HepG2 (cell line): ENCODE results near the gene ROBO2. TPM values are rescaled to one million over a fixed set of nuclear protein-coding genes. Genes with fewer than 3 reads are reported as not detected.
"Not testable (repeated sequence)": the region's sequence is repeated elsewhere in the genome, so short reads cannot be mapped to it uniquely, and the experiment has no call there.

Experiments
- ATAC-seq: fragments of 200-7000 bp; cut with Tn5 transposase; 3 replicates; pipeline ENCODE4 v1.9.1; 2020; ENCODE audit warnings: mild to moderate bottlenecking, moderate library complexity
- BruUV-seq: library from RNA; stranded (reverse); fragments of 400-500 nt; replicated peaks from 2 replicates; lab custom pipeline; 2021; lab: Mats Ljungman, UMichigan
- CTCF ChIA-PET: fragments of 300-600 bp; formaldehyde crosslinking; extraction: SDS; loops from one replicate; lab custom pipeline; 2021; ENCODE audit warnings: low total read pairs, inconsistent platforms, low intra/inter-chr PET ratio; lab: Yijun Ruan, JAX
- POLR2A ChIA-PET: fragments of 350-600 bp; sonication (Branson Sonifier 250); formaldehyde crosslinking; loops from one replicate; lab custom pipeline; 2020; ENCODE audit warnings: antibody characterized with exemption, inconsistent platforms; lab: Yijun Ruan, JAX
- DNase-seq: peaks from one replicate; pipeline ENCODE4 v3.0.0-alpha.2; 2015; ENCODE audit warnings: low spot score
- FAIRE-seq: peaks from 3 replicates; lab custom pipeline; 2011; peaks lifted over from hg19 to GRCh38; lab: Jason Lieb, UNC
- H2AFZ ChIP-seq: one replicate; pipeline ENCODE4 v1.6.1; 2011; ENCODE audit warnings: low read length, inconsistent platforms
- H3K27ac ChIP-seq: fragments of 300-600 bp; 3 replicates; pipeline ENCODE4 v1.8.0; 2011; ENCODE audit warnings: mixed run types, mild to moderate bottlenecking, mixed read lengths, low read length, inconsistent platforms; ENCODE audit not compliant: insufficient read depth; ENCODE audit errors: extremely low read length
- H3K27me3 ChIP-seq, 2 experiments: fragments of 200-600 bp in 1 of 2; 2 replicates in 1 of 2; 3 replicates in 1 of 2; pipeline versions ENCODE4 v1.6.0 to v1.8.0; 2011; ENCODE audit warnings: low read length in 2 of 2, mild to moderate bottlenecking in 2 of 2, moderate library complexity in 2 of 2, inconsistent platforms in 1 of 2; ENCODE audit not compliant: insufficient read depth in 2 of 2, control insufficient read depth in 1 of 2
- H3K36me3 ChIP-seq, 2 experiments: fragments of 200-600 bp in 1 of 2; replicated peaks in 1 of 2; 2 replicates in 1 of 2; 3 replicates in 1 of 2; pipeline versions ENCODE4 v1.5.1 to v1.8.0; 2011; ENCODE audit warnings: low read length in 2 of 2, inconsistent platforms in 1 of 2; ENCODE audit not compliant: insufficient read depth in 2 of 2, control insufficient read depth in 1 of 2
- H3K4me1 ChIP-seq: 2 replicates; pipeline ENCODE4 v1.5.1; 2012; ENCODE audit warnings: low read length, inconsistent platforms; ENCODE audit not compliant: insufficient read depth
- H3K4me2 ChIP-seq: 2 replicates; pipeline ENCODE4 v1.6.0; 2011; ENCODE audit warnings: low read depth, low read length, inconsistent platforms
- H3K4me3 ChIP-seq, 3 experiments: fragments of 200-600 bp in 1 of 3; sonication (generic), shearing (Covaris generic) in 1 of 3; replicated peaks in 1 of 3; 2 replicates each; pipeline ENCODE4 v1.5.1; 2011 to 2016; ENCODE audit warnings: low read length in 3 of 3, inconsistent platforms in 2 of 3, low read depth in 2 of 3, mild to moderate bottlenecking in 2 of 3, control low read depth in 1 of 3, mixed read lengths in 1 of 3; ENCODE audit not compliant: insufficient read depth in 1 of 3
- H3K79me2 ChIP-seq: one replicate; pipeline ENCODE4 v1.6.1; 2011; ENCODE audit warnings: low read length, inconsistent platforms; ENCODE audit not compliant: insufficient read depth
- H3K9ac ChIP-seq: 2 replicates; pipeline ENCODE4 v1.6.0; 2011; ENCODE audit warnings: mild to moderate bottlenecking, low read depth, low read length, inconsistent platforms; ENCODE audit not compliant: insufficient read depth
- H3K9me3 ChIP-seq: 2 replicates; pipeline ENCODE4 v1.5.1; 2012; ENCODE audit warnings: mild to moderate bottlenecking, low read length
- H4K20me1 ChIP-seq: 2 replicates; pipeline ENCODE4 v1.6.0; 2011; ENCODE audit warnings: inconsistent platforms, mild to moderate bottlenecking, low read length, moderate library complexity; ENCODE audit not compliant: insufficient read depth
- FOXM1 ChIP-seq: sonication (generic); formaldehyde crosslinking; IDR thresholded peaks from 2 replicates; pipeline ENCODE4 v1.5.0; 2020; ENCODE audit warnings: missing genetic modification reagents
- HDAC2 ChIP-seq: sonication (generic); formaldehyde crosslinking; IDR thresholded peaks from 2 replicates; pipeline ENCODE4 v1.4.0; 2020; ENCODE audit warnings: missing genetic modification reagents
- ZNF343 ChIP-seq: sonication (generic); formaldehyde crosslinking; IDR thresholded peaks from 2 replicates; pipeline ENCODE4 v1.4.0; 2020; ENCODE audit warnings: mild to moderate bottlenecking, missing genetic modification reagents
- WGBS: methylation state at CpG from one replicate; pipeline ENCODE4 v1.1.6; 2017; ENCODE audit warnings: low lambda C conversion rate; 5-methylcytosine and 5-hydroxymethylcytosine counted together
- in situ Hi-C: cut with HindIII; loops from 2 replicates; pipeline ENCODE4 v1.10.0; 2017; ENCODE audit warnings: low pct_unique_long_range_greater_than_20kb; ENCODE audit not compliant: extremely low pct_ligation_motif_present
- intact Hi-C: fragments of 100-400 bp; cut with micrococcal nuclease; formaldehyde crosslinking; loops from one replicate; pipeline ENCODE4 v1.10.0; 2022; ENCODE audit not compliant: unreplicated experiment
- polyA plus RNA-seq, 8 experiments: library from polyadenylated mRNA; depleted of rRNA in 3 of 8; stranded (reverse) in 7 of 8; unstranded in 1 of 8; fragments of >200 nt; fragmentation: Illumina TruSeq in 4 of 8; extraction: Trizol in 4 of 8; gene quantifications; 2 replicates each; pipeline versions ENCODE4 v1.2.1 to v1.2.3, GENCODE V29; 2011 to 2016; ENCODE audit warnings: low read depth in 4 of 8, missing spikeins in 1 of 8, mixed read lengths in 1 of 8; ENCODE audit not compliant: insufficient read depth in 1 of 8
- total RNA-seq, 5 experiments: library from RNA; depleted of rRNA; stranded (reverse); fragments of >200 nt; fragmentation: Illumina TruSeq; extraction: Trizol; gene quantifications; 2 replicates each; pipeline ENCODE4 v1.2.3, GENCODE V29; 2016; ENCODE audit warnings: low read depth in 1 of 5

ROBO2 gene
- total and polyA plus RNA-seq, 2 of the 13 experiments (the other 11 are each of a cell fraction or from before 2014, with no cell fraction given), result not detected

- Histone ChIP-seq H2AFZ (no peak overlapping the region), H3K36me3 (no peaks in the 10 kb centered on the region), H3K27ac (no peak overlapping the region), H3K27me3 (no peaks in the 10 kb centered on the region), H3K9me3 (no peaks in the 10 kb centered on the region), H3K4me2 (no peak overlapping the region), H3K4me3 (no peak overlapping the region), H3K9ac (no peak overlapping the region), H4K20me1 (no peaks in the 10 kb centered on the region), H3K79me2 (no peaks in the 10 kb centered on the region), H3K4me1 (no peaks in the 10 kb centered on the region)
- in situ Hi-C loops (no loop called here), intact Hi-C loops (no loop called here)
- CTCF ChIA-PET, result no interaction called here
- POLR2A ChIA-PET, result no interaction called here
- TF ChIP-seq ZNF343 (no peak), HDAC2 (CRISPR knock-in tag) (no peak), FOXM1 (CRISPR knock-in tag) (no peak)
- DNase-seq (no peak), FAIRE-seq (no peak), ATAC-seq (no peak)
- WGBS, result 19% methylated on average over 3 of the region's 3 CpGs
- BruUV-seq, result no TSS peak
Measured at GRCh38 chr3:77407441-77407840, 367.5 kb downstream of the ROBO2 start.

GRCh38 chr3:77410334-77410733 lies 370.4 kb downstream of the ROBO2 start:
- CTCF ChIA-PET, H4K20me1 ChIP-seq, POLR2A ChIA-PET, H3K27ac ChIP-seq, ATAC-seq, H3K4me2 ChIP-seq, FAIRE-seq, H3K4me1 ChIP-seq, H3K9me3 ChIP-seq, intact Hi-C loops, H3K79me2 ChIP-seq, H3K36me3 ChIP-seq, DNase-seq, BruUV-seq, H2AFZ ChIP-seq, H3K9ac ChIP-seq, in situ Hi-C loops, H3K4me3 ChIP-seq, H3K27me3 ChIP-seq: not testable (repeated sequence)
- 0% methylated on average over 1 of the region's 1 CpG for WGBS
